ENCODE data around the gene FCAR.
"Not testable (repeated sequence)": the region's sequence is repeated elsewhere in the genome, so short reads cannot be mapped to it uniquely, and the experiment has no call there.

Gene FCAR

DNA sequence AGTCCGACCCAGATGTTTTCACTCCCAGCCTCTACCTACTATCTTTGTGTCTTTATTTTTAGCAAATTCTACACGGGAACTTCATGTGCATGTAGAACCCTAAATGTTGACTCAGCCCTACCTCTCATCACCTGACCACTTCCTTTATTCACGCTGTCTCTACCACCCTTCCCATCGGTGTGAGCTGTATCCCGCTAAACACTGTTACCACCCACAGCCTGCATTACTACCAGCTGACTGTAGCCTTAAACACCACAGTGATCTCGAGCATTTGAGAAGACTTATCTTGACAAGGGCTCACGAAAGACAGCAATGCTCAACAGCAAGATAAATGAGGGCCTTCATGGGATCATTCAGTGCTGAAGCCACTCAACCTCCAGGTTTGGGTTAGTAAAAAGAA is 47.0 kb downstream of the FCAR start:
- TF ChIP-seq, protein P1, sequence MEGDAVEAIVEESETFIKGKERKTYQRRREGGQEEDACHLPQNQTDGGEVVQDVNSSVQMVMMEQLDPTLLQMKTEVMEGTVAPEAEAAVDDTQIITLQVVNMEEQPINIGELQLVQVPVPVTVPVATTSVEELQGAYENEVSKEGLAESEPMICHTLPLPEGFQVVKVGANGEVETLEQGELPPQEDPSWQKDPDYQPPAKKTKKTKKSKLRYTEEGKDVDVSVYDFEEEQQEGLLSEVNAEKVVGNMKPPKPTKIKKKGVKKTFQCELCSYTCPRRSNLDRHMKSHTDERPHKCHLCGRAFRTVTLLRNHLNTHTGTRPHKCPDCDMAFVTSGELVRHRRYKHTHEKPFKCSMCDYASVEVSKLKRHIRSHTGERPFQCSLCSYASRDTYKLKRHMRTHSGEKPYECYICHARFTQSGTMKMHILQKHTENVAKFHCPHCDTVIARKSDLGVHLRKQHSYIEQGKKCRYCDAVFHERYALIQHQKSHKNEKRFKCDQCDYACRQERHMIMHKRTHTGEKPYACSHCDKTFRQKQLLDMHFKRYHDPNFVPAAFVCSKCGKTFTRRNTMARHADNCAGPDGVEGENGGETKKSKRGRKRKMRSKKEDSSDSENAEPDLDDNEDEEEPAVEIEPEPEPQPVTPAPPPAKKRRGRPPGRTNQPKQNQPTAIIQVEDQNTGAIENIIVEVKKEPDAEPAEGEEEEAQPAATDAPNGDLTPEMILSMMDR (IDR thresholded peaks at IDR 0.05; ENCODE audit: low read depth, low read length, missing control alignments), result no peak
- DNase-seq (ENCODE audit: extremely low read depth, low read depth), result no peak
- no peak overlapping the region for H3K4me3 ChIP-seq (replicated peaks; ENCODE audit: low read depth, low read length)

DNA sequence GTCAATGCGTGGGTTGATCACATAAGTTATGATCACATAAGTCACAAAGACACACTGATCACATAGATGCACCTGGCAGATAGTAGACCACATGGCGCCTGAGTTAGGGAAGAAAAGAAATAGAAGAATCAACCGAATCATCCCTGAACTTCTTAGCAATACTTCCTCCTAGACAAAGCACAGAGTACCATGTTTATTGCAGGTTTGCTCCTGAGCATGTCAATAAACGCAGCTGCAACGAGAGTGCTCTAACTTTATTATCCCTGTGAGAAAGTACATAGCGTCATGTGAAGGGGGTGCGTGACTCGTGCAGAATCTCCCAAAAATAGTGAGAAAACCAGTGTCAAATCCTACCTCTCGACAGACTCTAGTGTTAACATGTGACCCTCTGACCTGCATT is 49.2 kb downstream of the FCAR start:
- TF ChIP-seq, protein P1 (IDR thresholded peaks at IDR 0.05; ENCODE audit: low read depth, low read length, missing control alignments), result no peak
- no peak overlapping the region for H3K4me3 ChIP-seq (replicated peaks; ENCODE audit: low read depth, low read length)
- no peak for DNase-seq (ENCODE audit: extremely low read depth, low read depth)

DNA sequence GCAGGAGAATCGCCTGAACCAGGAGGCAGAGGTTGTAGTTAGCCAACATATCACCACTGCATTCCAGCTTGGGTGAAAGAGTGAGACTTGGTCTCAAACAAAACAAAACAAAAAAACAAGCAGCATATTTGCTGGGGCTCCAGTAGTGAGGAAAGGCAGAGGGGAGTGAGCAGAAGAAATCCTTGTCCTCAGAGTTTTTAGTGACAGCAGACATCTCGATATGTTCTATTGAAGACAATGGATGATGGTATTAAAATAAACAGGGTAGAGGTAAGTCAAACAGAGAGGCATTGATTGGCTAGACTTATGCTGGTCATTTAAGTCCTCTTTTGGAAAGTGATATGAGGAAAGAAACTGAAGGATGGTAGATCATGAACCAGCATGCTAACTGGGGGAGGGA is 54.3 kb downstream of the FCAR start:
- TF ChIP-seq, protein P1 (IDR thresholded peaks at IDR 0.05; ENCODE audit: low read depth, low read length, missing control alignments), result no peak
- H3K4me3 ChIP-seq (replicated peaks; ENCODE audit: low read depth, low read length), result no peak overlapping the region
- no peak for DNase-seq (ENCODE audit: extremely low read depth, low read depth)

DNA sequence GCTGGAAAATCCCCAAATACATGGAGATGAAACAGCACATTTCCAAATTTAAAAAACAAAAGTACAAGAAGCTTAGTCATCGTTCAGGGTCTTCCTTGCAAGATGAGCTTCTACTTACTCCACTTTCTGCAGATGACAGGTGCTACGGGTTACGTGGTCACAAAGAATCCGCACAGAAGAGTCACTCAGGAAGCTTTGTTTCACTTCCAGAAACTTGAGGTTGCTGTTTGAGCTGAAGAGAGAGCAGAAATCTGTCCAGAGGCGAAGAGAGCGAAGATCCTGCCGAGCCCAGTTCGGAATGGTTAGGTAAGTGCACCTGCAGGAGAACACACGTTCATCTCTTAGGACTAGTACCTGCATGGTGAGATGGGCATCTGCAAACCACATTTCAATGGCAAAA is 63.9 kb downstream of the FCAR start:
- no peak overlapping the region for H3K4me3 ChIP-seq (replicated peaks; ENCODE audit: low read depth, low read length)
- TF ChIP-seq, protein P1 (IDR thresholded peaks at IDR 0.05; ENCODE audit: low read depth, low read length, missing control alignments), result no peak
- DNase-seq (ENCODE audit: extremely low read depth, low read depth), result no peak

DNA sequence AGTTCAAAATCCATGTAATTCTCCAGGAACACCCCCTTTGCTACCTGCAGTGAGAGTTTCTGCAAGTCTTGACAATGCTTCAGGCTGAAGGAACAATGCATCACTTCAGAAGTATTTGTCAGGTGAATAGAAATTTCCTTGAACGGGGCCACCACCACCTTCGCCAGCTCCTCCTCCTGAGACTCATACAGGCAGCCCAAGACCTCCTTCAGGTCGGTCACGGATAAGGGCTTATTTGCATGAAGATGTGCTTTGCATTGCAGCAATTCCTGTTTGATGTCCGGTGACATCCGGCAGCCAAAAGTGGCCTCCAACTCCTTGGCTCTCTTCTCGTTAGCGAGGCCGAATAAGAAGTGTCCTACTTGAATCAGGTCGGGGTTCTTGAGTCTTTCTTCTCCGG is 64.9 kb downstream of the FCAR start:
- no peak overlapping the region for H3K4me3 ChIP-seq (replicated peaks; ENCODE audit: low read depth, low read length)
- DNase-seq (ENCODE audit: extremely low read depth, low read depth), result no peak
- TF ChIP-seq, protein P1 (IDR thresholded peaks at IDR 0.05; ENCODE audit: low read depth, low read length, missing control alignments), result no peak

DNA sequence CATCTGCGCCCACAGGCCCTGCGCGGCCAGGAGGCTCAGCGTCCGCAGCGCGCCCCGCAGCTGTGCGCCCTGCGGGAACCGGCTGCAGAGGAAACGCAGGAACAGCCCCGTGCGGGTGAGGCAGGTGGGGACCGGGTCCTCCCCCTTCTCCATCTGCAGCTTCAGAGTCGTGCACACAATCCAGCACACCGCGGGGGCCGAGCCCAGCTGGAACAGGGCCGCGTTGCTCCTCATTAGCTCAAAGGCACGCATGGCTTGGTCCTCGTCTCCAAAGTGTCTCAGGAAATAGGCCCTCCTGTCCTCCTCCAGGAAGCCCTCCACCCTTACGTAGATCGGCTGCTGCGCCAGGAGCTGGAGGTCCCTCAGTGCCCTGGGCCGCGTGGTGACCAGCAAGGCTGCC is 65.5 kb downstream of the FCAR start:
- not testable (repeated sequence) for H3K4me3 ChIP-seq (replicated peaks; ENCODE audit: low read depth, low read length); DNase-seq (ENCODE audit: extremely low read depth, low read depth)
